ENCODE measurements around the gene PTPRM. TPM values are rescaled to one million over a fixed set of nuclear protein-coding genes. Genes with fewer than 3 reads are reported as not detected.

The PTPRM gene
- polyA plus RNA-seq, 1 of the 3 experiments (the other 2 are of a cell fraction), result 16.0 TPM

DNA sequence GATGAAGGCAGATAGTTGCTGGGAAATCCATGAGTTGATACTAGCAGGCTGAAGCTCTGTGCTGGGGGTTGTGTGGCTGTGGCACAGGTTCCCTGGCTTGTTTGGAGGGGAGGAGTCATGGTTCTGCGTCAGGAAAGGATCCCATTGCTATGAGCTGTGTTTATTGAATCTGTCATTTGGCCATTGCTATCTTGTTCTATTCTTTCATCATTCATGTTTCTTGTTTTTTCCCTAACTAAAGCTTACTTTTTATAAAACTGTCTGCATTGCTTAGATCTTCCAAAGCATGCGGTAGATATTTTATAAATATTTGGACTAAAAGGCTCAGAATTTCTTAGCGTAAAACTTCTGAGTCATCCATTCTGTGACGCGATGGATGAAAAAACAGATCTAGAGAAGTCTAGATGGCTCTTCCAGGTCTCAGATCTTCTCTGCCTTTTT lies 335.3 kb downstream of the PTPRM start:
- Histone ChIP-seq H3K9me3 (no peaks in the 10 kb centered on the region), H3K4me1 (ENCODE audit: control insufficient read depth in 1 of 2, insufficient read depth in 2 of 2, low read depth in 1 of 2, low read length in 1 of 2) (no peaks in the 10 kb centered on the region), H3K4me2 (no peak overlapping the region), H3F3A (replicated peaks; ENCODE audit: insufficient read depth) (no peaks in the 10 kb centered on the region), H3K79me2 (ENCODE audit: insufficient read depth) (no peaks in the 10 kb centered on the region), H3K36me3 (replicated peaks in 1 of 2; ENCODE audit: control insufficient read depth in 1 of 2, insufficient read depth in 2 of 2, low read length in 1 of 2) (no peaks in the 10 kb centered on the region), H2AFZ (ENCODE audit: low read depth) (no peak overlapping the region), H3K27me3 (ENCODE audit: insufficient read depth) (no peaks in the 10 kb centered on the region), H3K27ac (ENCODE audit: low read depth in 2 of 2, low read length in 1 of 2) (no peak overlapping the region), H3K4me3 (ENCODE audit: low read depth in 2 of 2, low read length in 1 of 2) (no peak overlapping the region), H4K20me1 (ENCODE audit: insufficient read depth) (no peaks in the 10 kb centered on the region), H3K9ac (no peak overlapping the region), H3K9me2 (no peaks in the 10 kb centered on the region)
- ChIA-PET POLR2A (no interaction called here), CTCF (no interaction called here)
- WGBS (ENCODE audit: low lambda C conversion rate), result 82% methylated on average over 5 of the region's 5 CpGs
- no peak for DNase-seq
- TF ChIP-seq, protein P1, sequence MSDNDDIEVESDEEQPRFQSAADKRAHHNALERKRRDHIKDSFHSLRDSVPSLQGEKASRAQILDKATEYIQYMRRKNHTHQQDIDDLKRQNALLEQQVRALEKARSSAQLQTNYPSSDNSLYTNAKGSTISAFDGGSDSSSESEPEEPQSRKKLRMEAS (IDR thresholded peaks at IDR 0.05; ENCODE audit: low read depth), result no peak
- TF ChIP-seq JUND (IDR thresholded peaks at IDR 0.05) (no peak), FOSL2 (IDR thresholded peaks at IDR 0.05; ENCODE audit: borderline replicate concordance, low read depth) (no peak), FOXM1 (IDR thresholded peaks at IDR 0.05; ENCODE audit: low read depth) (no peak), TAF1 (IDR thresholded peaks at IDR 0.05; ENCODE audit: borderline replicate concordance, low read depth, low read length) (no peak)
- TF ChIP-seq, protein P2, sequence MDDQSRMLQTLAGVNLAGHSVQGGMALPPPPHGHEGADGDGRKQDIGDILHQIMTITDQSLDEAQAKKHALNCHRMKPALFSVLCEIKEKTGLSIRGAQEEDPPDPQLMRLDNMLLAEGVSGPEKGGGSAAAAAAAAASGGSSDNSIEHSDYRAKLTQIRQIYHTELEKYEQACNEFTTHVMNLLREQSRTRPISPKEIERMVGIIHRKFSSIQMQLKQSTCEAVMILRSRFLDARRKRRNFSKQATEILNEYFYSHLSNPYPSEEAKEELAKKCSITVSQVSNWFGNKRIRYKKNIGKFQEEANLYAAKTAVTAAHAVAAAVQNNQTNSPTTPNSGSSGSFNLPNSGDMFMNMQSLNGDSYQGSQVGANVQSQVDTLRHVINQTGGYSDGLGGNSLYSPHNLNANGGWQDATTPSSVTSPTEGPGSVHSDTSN (IDR thresholded peaks at IDR 0.05), result no peak

DNA sequence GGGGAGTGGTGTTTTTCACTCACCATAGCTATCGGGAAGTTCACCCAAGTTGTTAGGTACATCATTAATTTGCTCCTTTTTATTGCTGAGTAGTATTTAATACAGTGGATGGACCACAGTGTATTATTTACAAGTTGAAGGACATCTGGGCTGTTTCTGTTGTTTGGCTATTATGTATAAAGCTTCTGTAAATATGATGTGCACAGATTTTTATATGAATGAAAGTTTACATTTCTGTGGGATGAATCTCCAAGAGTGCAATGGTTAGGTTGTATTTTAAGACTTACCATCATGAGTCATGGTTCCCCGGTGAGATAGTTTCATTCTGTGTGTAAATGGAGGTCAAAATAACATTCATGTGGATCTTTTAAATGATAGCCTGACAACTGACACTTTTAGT lies 337.4 kb downstream of the PTPRM start:
- Histone ChIP-seq H3K4me2 (no peak overlapping the region), H3K9ac (no peak overlapping the region), H3K4me3 (ENCODE audit: low read depth in 2 of 2, low read length in 1 of 2) (no peak overlapping the region), H3K36me3 (replicated peaks in 1 of 2; ENCODE audit: control insufficient read depth in 1 of 2, insufficient read depth in 2 of 2, low read length in 1 of 2) (no peaks in the 10 kb centered on the region), H2AFZ (ENCODE audit: low read depth) (no peak overlapping the region), H3K4me1 (ENCODE audit: control insufficient read depth in 1 of 2, insufficient read depth in 2 of 2, low read depth in 1 of 2, low read length in 1 of 2) (peaks cover 0 to 3% of the 10 kb centered on the region in 2 experiments; a peak in 1 of 4 replicates), H3K79me2 (ENCODE audit: insufficient read depth) (no peaks in the 10 kb centered on the region), H4K20me1 (ENCODE audit: insufficient read depth) (no peaks in the 10 kb centered on the region), H3K9me3 (no peaks in the 10 kb centered on the region), H3K27me3 (ENCODE audit: insufficient read depth) (no peaks in the 10 kb centered on the region), H3F3A (replicated peaks; ENCODE audit: insufficient read depth) (no peaks in the 10 kb centered on the region), H3K27ac (ENCODE audit: low read depth in 2 of 2, low read length in 1 of 2) (no peak overlapping the region), H3K9me2 (no peaks in the 10 kb centered on the region)
- ChIA-PET CTCF (no interaction called here), POLR2A (no interaction called here)
- no peak for DNase-seq
- WGBS (ENCODE audit: low lambda C conversion rate), result 75% methylated on average over 2 of the region's 2 CpGs
- TF ChIP-seq, protein P3, sequence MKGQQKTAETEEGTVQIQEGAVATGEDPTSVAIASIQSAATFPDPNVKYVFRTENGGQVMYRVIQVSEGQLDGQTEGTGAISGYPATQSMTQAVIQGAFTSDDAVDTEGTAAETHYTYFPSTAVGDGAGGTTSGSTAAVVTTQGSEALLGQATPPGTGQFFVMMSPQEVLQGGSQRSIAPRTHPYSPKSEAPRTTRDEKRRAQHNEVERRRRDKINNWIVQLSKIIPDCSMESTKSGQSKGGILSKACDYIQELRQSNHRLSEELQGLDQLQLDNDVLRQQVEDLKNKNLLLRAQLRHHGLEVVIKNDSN (IDR thresholded peaks at IDR 0.05; ENCODE audit: borderline replicate concordance, low read depth), result no peak
- TF ChIP-seq RCOR1 (IDR thresholded peaks at IDR 0.05; ENCODE audit: low read length) (no peak), SIN3A (IDR thresholded peaks at IDR 0.05; ENCODE audit: borderline replicate concordance, low read depth, low read length) (no peak), FOXJ3 (CRISPR knock-in tag; IDR thresholded peaks at IDR 0.05) (no peak), EP300 (IDR thresholded peaks at IDR 0.05; ENCODE audit: borderline replicate concordance in 1 of 2, low read depth in 1 of 2, low read length in 1 of 2) (no peak), RAD21 (IDR thresholded peaks at IDR 0.05; ENCODE audit: low read length) (no peak), SMC3 (IDR thresholded peaks at IDR 0.05; ENCODE audit: low read depth, low read length) (no peak), FOSL2 (IDR thresholded peaks at IDR 0.05; ENCODE audit: borderline replicate concordance, low read depth) (no peak), POLR2AphosphoS5 (IDR thresholded peaks at IDR 0.05; ENCODE audit: low read depth, low read length) (no peak), EZH2phosphoT487 (IDR thresholded peaks at IDR 0.05; ENCODE audit: borderline replicate concordance, low read depth) (no peak), TCF12 (IDR thresholded peaks at IDR 0.05) (no peak), RXRA (IDR thresholded peaks at IDR 0.05; ENCODE audit: borderline replicate concordance, low read depth) (no peak), TAF1 (IDR thresholded peaks at IDR 0.05; ENCODE audit: borderline replicate concordance, low read depth, low read length) (no peak), FOXM1 (IDR thresholded peaks at IDR 0.05; ENCODE audit: low read depth) (no peak), GABPA (IDR thresholded peaks at IDR 0.05; ENCODE audit: low read depth) (no peak), GATA2 (CRISPR knock-in tag; IDR thresholded peaks at IDR 0.05) (no peak)
- TF ChIP-seq, protein P4, sequence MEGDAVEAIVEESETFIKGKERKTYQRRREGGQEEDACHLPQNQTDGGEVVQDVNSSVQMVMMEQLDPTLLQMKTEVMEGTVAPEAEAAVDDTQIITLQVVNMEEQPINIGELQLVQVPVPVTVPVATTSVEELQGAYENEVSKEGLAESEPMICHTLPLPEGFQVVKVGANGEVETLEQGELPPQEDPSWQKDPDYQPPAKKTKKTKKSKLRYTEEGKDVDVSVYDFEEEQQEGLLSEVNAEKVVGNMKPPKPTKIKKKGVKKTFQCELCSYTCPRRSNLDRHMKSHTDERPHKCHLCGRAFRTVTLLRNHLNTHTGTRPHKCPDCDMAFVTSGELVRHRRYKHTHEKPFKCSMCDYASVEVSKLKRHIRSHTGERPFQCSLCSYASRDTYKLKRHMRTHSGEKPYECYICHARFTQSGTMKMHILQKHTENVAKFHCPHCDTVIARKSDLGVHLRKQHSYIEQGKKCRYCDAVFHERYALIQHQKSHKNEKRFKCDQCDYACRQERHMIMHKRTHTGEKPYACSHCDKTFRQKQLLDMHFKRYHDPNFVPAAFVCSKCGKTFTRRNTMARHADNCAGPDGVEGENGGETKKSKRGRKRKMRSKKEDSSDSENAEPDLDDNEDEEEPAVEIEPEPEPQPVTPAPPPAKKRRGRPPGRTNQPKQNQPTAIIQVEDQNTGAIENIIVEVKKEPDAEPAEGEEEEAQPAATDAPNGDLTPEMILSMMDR (IDR thresholded peaks at IDR 0.05), result no peak
- TF ChIP-seq, protein P5, sequence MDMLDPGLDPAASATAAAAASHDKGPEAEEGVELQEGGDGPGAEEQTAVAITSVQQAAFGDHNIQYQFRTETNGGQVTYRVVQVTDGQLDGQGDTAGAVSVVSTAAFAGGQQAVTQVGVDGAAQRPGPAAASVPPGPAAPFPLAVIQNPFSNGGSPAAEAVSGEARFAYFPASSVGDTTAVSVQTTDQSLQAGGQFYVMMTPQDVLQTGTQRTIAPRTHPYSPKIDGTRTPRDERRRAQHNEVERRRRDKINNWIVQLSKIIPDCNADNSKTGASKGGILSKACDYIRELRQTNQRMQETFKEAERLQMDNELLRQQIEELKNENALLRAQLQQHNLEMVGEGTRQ (IDR thresholded peaks at IDR 0.05; ENCODE audit: borderline replicate concordance, low read depth, low read length), result no peak
- TF ChIP-seq, protein P6, sequence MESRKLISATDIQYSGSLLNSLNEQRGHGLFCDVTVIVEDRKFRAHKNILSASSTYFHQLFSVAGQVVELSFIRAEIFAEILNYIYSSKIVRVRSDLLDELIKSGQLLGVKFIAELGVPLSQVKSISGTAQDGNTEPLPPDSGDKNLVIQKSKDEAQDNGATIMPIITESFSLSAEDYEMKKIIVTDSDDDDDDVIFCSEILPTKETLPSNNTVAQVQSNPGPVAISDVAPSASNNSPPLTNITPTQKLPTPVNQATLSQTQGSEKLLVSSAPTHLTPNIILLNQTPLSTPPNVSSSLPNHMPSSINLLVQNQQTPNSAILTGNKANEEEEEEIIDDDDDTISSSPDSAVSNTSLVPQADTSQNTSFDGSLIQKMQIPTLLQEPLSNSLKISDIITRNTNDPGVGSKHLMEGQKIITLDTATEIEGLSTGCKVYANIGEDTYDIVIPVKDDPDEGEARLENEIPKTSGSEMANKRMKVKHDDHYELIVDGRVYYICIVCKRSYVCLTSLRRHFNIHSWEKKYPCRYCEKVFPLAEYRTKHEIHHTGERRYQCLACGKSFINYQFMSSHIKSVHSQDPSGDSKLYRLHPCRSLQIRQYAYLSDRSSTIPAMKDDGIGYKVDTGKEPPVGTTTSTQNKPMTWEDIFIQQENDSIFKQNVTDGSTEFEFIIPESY (IDR thresholded peaks at IDR 0.05; ENCODE audit: borderline replicate concordance, low read depth), result no peak
